Fibroblast of skin of right biceps (primary cell): ENCODE data around the gene SC5D.
A peak's percentile ranks its signal among the peaks of the same experiment; 100 is the strongest.

Experiments used
- DNase-seq: peaks from one replicate; pipeline ENCODE4 v3.0.0-alpha.2; 2013

SC5D gene, protein sequence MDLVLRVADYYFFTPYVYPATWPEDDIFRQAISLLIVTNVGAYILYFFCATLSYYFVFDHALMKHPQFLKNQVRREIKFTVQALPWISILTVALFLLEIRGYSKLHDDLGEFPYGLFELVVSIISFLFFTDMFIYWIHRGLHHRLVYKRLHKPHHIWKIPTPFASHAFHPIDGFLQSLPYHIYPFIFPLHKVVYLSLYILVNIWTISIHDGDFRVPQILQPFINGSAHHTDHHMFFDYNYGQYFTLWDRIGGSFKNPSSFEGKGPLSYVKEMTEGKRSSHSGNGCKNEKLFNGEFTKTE

DNA sequence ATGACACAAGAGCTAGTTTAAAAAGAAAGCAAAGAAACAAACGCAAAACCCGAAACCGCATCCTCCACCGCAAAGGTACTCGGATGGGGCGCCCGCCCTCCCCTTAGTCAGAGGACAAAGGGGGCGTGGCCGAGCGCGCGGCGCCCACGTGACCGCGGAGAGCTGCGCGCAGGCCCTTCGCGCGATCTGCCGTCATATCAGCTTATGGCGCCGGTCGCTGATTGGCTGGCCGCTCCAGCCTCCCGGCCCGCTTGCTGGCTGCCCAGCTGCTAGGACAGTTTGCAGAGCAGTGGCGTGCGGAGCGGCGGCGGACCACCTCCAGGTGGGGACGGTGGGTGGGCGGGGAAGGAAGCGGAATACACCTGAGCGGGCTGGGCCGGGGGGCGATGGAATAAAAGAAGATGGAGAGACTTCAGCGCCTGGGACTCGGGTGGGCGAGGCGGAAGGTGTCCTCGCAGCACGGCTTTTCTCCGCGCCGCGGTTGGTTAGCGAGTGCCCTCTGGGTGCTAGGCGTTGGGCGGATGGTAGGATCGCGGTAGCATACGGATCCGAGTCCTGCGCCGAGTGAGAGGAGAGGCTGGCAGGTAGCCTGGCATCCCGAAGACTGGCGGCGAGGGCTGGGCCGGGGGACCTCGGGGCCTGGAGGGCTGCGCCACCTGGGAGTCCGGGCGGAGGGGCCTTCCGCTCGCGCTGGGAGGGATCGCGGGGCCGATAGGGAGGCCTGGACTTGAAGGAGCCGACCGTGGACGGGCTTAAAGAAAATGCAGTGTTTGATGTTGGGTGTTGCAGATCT lies at the start of gene SC5D:
TSS of gene SC5D (plus strand) at position 277 of the 793 bp plus-strand sequence. CDS start 10,605 bp downstream, outside the sequence.
- peak; percentile 92 for DNase-seq

DNA sequence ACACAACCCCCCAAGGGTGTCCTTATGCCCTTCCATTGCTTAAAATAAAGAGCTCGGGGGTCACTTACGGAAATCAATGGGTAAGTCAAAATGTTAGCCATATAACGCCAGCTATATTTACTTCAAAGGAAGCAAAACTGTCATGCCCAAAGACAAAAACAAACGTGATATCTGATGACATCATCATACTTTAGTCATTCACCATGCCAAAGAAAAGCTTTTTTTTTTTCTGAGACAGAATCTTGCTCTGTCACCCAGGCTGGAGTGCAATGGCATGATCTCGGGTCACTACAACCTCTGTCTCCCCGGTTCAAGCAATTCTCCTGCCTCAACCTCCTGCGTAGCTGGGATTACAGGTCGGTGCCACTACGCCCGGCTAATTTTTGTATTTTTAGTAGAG lies 47.7 kb upstream of the SC5D start:
- DNase-seq: no peak

DNA sequence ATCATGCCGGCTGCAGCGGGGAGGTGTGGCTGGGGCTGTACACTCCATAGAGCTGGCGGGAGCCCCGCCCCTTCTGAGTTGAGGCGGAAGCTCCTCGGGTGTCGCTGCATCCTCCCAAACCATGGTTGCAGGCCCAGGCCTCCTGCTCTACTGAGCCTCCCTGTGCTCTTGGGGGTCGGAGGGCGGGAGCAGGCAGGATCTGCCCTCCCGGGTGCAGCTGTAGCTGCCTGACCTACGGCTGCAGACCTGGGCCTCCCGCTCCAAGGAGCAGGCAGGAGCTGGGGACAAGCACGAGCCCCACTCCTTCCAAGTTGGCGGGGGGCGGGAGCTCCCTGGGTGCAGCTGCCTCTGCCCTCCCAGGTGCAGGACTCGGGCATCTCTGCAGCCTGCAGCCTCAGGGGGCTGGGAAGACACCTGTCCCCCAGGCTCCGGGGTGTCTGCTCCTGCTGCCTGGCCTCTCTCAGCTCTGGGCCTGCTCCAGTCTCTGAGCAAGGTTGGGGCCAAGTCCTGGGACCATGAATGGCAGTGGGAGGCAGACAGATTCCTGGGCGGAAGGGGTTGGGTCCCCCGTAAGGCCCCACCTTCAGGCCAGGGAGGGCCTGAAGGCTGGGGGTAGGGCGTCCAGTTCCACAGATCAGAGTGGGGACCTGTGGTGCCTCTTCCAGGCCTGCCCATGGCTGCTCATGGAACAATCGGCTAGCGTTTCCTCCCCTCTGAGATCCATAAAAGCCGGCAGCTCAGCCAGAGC lies 46.4 kb upstream of the SC5D start:
- no peak for DNase-seq

DNA sequence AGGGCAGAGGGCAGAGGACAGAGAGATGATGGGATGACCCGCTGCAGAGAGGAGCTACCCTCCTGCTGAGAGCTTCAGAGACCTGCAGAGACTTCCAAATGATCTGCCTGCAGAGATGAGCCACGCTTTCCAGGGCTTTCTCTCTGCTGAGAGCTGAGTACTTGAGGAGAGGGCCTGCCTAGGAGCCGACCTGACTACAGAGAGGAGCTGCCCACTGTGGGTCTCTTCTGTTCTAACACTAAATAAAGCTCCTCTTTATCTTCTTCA lies 45.9 kb upstream of the SC5D start:
- no peak for DNase-seq

DNA sequence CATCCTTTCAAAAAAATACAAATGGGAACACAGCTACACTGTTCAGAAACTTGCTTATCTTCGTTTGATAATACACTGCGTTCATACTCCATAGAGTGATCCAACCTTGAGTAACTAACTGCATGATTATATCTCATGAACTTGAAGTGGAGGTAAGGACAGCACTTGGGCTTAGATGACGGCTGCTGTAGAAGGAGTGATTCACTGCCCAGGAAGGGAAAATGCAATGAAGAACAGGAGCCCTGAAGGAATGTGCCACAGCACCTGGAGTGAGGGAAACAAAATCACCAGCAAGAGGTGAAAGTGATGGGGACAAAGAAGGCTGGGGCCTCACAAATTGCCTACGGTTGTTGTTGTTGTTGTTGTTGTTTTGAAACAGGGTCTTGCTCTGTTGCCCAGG lies 44.1 kb upstream of the SC5D start:
- no peak for DNase-seq

DNA sequence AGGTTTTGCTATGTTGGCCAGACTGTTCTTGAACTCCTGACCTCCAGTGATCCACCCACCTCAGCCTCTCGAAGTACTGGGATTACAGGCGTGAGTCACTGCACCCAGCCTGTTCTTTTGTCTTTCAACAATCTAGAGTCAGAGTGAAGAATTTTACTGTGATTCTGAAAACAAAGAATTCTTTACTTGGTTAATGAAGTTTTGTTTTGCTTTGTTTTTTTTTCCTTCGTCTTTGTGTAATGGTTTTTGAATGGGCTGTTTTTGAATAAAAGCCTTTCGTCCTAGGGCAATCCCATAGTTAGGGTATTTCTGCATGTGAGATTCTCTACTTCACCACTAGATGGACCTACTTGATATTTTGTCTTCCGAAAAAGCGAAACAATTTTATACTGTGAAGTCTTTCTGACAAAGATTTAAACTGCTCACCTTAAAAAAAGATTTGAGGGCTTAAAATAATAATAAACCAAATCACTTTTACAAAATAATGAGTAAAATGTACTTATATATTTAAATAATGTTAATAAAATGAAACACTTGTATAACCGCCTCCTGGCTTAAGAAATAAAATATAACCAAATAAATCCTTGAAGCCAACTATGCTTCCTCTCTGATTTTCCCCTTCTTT lies 43.4 kb upstream of the SC5D start:
- peak; percentile 60 for DNase-seq

DNA sequence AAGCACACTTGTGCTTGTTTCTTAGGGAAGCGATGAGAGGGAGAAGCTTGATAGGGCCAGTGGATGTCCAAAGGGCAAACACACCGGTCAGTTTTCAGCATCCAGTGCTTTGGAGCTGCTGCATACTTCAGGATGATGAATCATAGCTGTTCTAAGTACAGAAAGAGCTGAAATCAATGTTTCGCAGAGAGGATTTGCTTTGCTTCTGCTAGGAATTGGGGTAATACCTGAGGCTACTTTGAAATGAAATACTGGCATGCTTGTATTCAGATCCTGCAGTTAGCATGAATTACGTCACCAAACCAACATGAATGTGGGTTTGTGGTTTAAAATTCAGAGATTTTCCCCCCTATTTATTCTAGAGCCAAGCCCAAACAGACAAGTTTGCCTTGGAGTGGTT lies 41.7 kb upstream of the SC5D start:
- peak; percentile 26 for DNase-seq

DNA sequence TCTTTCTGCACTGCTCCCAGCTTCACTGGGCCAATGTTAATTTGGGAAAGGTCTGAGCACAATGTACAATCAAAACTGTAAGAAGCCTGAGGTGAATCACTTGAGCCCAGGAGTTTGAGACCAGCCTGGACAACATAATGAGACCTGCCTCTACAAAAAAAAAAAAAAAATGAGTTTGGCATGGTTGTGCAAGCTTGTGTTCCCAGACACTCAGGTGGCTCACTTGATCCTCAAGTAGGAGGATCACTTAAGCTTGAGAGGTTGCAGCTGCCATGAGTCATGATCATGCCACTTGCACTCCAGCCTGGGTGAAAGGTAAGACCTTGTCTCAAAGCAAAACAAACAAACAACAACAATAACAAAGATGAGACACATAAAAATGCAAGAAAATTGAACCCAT lies 38.6 kb upstream of the SC5D start:
- DNase-seq: no peak

DNA sequence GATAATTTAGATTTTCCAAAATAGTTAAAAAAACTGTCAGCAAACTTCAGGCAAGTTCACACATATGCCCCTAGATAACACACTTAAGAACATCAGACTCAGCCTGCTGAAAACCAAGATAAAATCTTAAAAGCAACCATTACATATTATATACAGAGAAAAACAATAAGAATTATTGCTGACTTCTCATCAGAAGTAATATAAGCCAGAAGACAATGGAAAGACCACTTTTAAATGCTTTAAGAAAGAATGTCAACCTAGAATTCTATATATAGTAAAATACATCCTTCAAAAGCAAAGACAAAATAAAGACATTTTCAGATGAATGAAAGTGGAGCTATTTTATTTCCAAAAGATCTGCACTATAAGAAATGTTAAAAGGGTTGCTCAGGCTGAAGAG lies 37.8 kb upstream of the SC5D start:
- DNase-seq: no peak

DNA sequence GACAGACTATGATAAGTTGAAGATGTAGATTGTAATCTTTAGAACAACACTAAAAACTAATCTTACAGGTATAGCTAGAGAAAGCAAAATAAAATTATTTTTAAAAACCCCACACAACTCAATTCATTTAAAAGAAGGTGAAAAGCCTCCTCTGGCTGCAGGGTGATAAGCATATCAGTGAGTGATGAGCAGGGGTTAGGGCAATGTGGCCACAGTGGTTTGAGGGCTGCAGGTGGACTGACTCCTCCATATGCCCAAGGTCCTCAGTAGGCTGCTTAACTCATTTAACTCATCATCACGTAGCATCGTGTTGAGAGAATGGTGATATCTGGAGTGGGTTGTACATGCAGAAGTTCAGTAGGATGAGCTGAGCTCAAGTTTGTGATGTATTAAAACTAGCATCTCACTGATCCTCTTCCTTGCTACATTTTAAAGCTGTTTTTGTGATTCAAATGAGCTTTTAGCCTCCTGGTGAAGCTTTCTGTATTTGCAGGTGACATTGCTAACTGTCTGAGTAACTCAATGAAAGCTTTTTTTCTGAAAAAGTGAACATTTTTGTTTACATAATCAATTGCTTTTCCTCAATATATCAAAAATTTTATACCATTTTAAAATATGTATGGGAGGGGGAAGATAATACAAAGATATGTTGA lies 37.0 kb upstream of the SC5D start:
- no peak for DNase-seq

DNA sequence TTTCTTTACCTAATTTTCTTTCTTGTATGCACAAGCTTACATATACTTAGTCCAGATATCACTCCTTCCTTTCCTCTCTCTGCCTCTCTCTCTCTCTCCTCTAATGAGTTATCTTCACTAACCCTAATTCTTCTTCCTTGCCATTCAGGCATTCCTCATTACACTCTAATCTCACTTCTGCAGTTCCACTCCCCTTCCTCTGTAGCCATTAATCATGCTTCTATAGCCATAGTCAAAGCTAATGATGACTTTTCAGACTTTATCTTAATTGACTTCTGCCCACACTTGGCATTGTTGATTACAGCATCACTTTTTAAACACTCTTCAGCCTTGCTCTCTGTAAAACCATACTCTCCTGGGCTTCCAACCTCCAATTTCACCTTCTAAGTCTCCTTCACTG lies 35.3 kb upstream of the SC5D start:
- DNase-seq: no peak

DNA sequence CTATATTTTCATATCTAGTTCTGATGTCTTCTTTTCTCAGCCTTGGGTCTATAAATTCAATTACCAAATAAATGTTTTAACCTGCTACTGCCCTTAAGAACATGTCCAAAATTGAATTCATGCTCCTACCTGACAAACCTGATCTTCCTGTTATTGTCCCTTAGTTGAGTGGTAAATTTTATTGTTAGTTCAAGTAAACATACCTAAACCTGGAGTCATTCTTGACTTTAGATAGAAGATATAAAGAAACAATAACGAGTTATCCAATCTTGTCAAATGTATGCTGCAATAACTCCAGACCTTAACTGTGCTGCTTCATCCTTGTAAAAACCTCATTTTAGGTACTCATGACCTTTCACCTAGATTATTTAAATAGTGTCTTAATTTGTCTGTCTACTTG lies 34.6 kb upstream of the SC5D start:
- no peak for DNase-seq

DNA sequence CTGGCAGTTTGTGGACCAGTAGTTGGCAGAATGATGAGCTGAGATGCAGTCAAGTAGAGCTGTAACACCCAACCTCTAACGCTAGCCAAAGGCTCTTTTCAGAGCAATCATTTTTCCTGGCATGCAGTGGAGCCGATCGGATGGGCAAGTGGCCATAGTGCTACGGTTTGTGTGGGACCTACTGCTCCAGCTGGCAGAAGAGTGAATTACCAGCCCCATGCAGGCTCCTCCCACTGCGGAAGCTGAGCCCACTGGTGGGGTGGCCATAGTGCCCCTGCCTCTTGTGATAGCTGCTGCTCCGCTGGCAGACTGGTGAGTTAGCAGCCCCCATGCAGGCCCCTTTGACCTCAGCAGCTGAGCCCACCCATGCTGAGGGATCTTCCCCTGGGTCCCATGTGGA lies 27.0 kb upstream of the SC5D start:
- no peak for DNase-seq

DNA sequence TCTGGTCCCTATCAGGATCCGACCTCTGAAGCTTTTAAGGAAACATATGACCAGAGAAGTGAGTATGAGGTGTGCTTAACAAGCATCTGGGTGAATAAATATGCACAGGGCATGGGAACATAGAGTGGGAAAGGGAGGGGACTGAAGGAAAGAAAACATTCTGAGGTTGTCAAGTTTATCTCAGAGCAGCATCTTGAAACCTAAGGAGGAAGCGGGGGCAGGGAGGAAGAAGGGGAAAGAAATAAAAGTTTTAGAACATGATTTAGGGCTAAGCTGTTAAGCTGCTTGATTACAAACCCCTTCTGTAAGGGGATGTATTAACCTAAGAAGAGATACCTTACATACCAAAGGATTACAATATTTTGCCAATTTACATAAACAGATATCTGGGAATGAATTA lies 24.0 kb upstream of the SC5D start:
- no peak for DNase-seq

DNA sequence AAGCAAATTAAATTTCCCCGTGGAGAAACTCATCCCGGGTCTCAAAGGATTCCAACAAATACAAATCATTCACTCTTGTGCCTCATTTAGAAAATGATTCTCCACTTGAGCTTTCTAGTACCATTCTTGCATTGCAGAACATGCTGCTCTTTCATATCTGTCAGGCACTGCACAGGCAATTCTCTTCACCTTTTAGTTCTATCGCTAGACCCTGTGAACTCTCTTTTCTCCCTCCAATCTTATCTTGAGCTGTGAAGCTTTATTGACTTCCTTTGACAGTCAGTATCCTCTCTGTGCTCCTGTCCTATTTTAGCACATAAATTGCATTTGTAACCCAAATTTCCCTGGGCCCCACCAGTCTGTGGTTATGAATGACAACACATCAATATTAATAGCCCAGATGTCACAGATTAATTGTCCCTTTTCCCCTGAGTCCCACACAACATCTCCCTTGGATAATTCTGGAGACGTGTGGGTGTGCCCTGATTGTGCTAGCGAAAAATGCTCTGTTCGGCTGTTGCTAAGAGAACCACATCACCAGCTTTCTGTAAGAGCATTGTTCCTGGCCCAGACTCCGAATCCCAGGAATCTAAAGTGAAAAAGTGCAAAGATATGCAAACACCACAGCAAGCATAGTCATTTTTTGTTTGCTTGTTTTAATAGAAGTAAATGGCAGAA lies 22.4 kb upstream of the SC5D start:
- no peak for DNase-seq

DNA sequence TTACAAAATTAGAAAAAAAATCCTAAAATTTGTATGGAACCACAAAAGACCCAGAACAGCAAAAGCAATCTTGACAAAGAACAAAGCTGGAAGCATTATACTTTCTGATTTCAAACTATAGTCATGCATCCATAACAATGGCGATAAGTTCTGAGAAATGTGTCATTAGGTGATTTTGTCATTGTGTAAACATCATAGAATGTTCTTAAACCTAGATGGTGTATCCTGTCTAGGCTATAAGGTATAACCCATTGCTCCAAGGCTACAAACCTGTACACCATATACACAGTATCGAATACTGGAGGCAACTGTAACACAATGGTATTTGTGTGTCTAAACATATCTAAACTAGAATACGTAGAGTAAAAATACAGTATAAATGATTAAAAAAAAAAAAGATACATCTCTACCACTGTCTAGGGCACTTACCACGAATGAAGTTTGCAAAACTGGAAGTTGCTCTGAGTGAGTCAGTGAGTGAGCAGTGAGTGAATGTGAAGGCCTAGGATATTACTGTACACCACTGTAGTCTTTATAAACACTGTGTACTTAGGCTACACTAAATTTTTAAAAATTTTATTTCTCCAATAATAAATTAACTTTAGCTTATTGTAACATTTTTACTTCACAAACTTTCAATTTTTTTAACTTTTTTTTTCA lies 18.1 kb upstream of the SC5D start:
- no peak for DNase-seq

DNA sequence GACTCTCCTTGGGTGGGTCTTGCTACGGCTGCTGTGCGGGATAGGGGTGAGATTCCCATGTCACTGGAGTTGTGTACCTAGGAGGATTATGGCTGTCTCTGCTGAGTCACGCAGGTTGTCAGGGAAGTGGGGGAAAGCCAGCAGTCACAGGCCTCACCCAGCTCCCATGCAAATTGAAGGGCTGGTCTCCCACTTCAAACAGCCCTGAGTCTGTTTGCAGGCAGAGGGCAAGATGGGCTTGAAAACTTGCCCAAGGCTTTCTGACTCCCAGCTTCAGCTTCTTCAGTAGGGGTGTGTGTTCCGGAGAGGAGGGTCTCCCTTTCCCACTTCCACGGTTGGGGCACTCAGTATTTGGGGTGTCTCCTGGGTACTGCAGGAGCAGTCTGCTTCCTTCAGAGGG lies 10.9 kb upstream of the SC5D start:
- no peak for DNase-seq

DNA sequence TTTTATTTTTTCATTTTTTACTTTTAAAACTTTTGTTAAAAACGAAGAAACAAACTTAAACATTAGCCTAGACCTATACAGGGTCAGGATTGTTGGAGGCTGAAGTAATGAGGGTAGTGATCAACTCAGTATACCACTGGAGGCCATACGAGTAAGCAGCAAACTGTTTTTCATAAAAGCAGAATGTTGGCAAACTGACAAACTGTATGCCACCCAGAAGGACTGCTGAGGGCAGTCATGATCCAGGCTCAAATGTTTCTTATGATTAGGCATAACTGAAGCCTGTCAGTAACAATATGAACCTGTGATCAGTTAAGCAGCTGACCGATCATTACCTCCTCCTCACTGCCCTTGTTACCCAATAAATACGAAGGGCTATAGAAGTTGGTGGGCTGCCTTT lies 10.2 kb upstream of the SC5D start:
- DNase-seq: no peak

DNA sequence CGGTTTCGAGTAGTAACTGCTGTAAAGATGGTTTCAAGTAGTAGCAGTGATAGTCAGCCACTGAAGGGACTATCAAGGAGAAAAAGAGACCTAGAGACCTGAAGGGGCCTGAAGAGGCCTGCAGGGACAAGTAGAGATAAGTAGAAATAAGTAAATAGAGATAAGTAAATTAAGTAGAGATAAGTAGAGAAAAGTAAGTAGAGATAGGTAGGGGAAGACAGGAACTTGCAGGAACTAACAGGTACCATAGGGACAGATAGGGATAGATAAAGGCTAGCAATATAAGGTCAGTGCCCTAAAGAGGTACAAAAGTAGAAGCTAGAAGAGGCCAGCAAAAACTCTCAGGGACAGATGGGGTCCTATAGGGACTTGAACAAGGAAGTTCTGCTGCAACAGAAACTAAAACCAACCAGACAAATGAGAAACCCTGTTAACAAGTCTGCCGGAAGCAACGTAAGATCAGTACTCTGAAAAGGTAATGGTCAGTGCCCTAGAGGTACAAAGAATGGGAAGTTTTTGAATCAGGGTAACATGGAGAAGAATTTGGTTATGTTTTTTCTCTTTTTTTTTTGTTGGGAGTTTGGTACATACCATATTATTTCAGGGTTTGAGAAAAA lies 9.6 kb upstream of the SC5D start:
- no peak for DNase-seq

DNA sequence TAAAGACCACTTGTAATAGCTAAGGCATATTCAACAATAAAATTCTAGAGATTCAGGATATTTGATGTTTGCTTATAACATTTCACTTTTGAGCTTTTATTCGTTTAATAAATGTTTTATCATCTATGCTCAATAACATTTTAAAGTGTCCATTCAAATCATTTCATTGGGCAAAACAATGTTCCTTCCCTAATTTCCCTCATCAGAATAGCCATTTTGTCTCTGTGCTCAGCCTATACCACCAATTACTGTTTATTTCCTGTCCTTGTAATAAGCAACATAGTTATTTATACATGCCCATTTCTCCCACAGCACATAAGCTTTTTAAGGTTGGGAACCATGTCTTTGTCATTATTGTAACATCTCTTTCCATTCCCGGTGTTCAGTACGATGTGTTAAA lies 1.3 kb upstream of the SC5D start:
- DNase-seq: no peak

DNA sequence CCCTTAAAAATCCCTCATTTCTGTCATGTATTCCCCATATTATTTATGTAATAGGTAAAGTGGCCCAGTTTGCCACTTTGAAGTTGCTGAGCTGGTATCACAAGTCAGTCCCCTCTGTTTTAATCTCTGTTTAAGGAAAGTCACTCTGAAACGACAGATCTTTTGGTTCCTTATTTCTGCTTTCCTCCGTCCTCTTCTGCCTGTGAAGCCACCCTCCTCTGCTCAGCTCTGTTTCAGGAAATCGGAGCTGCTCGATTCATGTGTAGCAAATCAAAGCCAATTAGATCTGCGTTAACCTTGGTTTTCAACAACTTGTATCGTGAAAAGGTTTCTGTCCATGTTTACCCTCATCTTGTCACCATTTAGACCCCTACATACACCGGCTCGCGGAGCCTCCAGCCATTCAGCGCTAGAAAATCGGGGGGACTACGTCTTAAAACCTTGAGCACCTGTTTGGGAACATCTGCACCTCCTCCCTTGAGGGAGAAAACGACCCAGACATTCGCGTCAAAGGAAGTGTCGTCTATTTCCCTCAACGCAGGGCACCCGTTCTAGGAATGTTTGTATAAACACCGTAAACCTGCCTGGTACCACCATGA lies 576 bp upstream of the SC5D start:
- no peak for DNase-seq
